ENCODE results near the gene CDC37. TPM values are rescaled to one million over a fixed set of nuclear protein-coding genes. Genes with fewer than 3 reads are reported as not detected.

Gene CDC37
- polyA plus RNA-seq, 1 donor (not counting 4 experiments of a cell fraction or from before 2014, with no cell fraction given): 376 TPM

- FAIRE-seq: no peak
Measured at GRCh38 chr19:10365518-10365917, 37.8 kb downstream of the CDC37 start.

GRCh38 chr19:10364644-10365043, 38.7 kb downstream of the CDC37 start:
- dilution Hi-C loops (cut with MboI; ENCODE audit: extremely low pct_ligation_motif_present, low sequenced_read_pairs): no loop called here
- peaks cover 3% of the 10 kb centered on the region for H3K9me1 ChIP-seq (ENCODE audit: control insufficient read depth, extremely low read depth, insufficient read depth, low read length)
- DNase-seq (ENCODE audit: low read depth, low spot score): no peak
- no peak for FAIRE-seq
- peaks cover 14 to 26% of the 10 kb centered on the region in 2 experiments for H3K36me3 ChIP-seq (ENCODE audit: control insufficient read depth in 2 of 2, extremely low read depth in 1 of 2, insufficient read depth in 2 of 2, low read length in 2 of 2)
- H3K27me3 ChIP-seq (ENCODE audit: control insufficient read depth, extremely low read depth, insufficient read depth, low read length): no peaks in the 10 kb centered on the region
- H3K79me2 ChIP-seq (ENCODE audit: control insufficient read depth, insufficient read depth, low read length): no peaks in the 10 kb centered on the region
- TF ChIP-seq EZH2 (IDR thresholded peaks at IDR 0.05; ENCODE audit: low read length) (no peak), CTCF (optimal IDR thresholded peaks at IDR 0.05 in 1 of 3, IDR thresholded peaks at IDR 0.05 in 1 of 3, conservative IDR thresholded peaks at IDR 0.05 in 1 of 3; ENCODE audit: extremely low read depth in 1 of 3, insufficient read depth in 2 of 3, low read length in 3 of 3) (no peak)
- H2AFZ ChIP-seq (ENCODE audit: control insufficient read depth, low read length): no peak overlapping the region
- H3K4me1 ChIP-seq (ENCODE audit: control insufficient read depth, extremely low read depth, insufficient read depth, low read length): no peaks in the 10 kb centered on the region
- H3K4me3 ChIP-seq (ENCODE audit: control insufficient read depth in 2 of 3, extremely low read depth in 1 of 3, insufficient read depth in 2 of 3, low read depth in 1 of 3, low read length in 3 of 3): no peak overlapping the region
- no peak overlapping the region for H3K9ac ChIP-seq (ENCODE audit: control insufficient read depth, extremely low read depth, insufficient read depth, low read length)
- H3K9me3 ChIP-seq (ENCODE audit: control insufficient read depth, low read depth, low read length): no peaks in the 10 kb centered on the region
- H3K4me2 ChIP-seq (ENCODE audit: control insufficient read depth, extremely low read depth, insufficient read depth, low read depth, low read length): no peak overlapping the region
- no peak overlapping the region for H3K27ac ChIP-seq (ENCODE audit: control insufficient read depth, insufficient read depth, low read length)
- peaks cover 5% of the 10 kb centered on the region for H4K20me1 ChIP-seq (ENCODE audit: control insufficient read depth, extremely low read depth, insufficient read depth, low read length)

More at GRCh38 chr19:10365518-10365917, 37.8 kb downstream of the CDC37 start:
- dilution Hi-C loops (cut with MboI; ENCODE audit: extremely low pct_ligation_motif_present, low sequenced_read_pairs): no loop called here
- Histone ChIP-seq H3K9me3 (ENCODE audit: control insufficient read depth, low read depth, low read length) (no peaks in the 10 kb centered on the region), H2AFZ (ENCODE audit: control insufficient read depth, low read length) (no peak overlapping the region), H3K4me2 (ENCODE audit: control insufficient read depth, extremely low read depth, insufficient read depth, low read depth, low read length) (no peak overlapping the region), H3K4me1 (ENCODE audit: control insufficient read depth, extremely low read depth, insufficient read depth, low read length) (no peaks in the 10 kb centered on the region), H3K79me2 (ENCODE audit: control insufficient read depth, insufficient read depth, low read length) (no peaks in the 10 kb centered on the region), H3K27ac (ENCODE audit: control insufficient read depth, insufficient read depth, low read length) (no peak overlapping the region), H4K20me1 (ENCODE audit: control insufficient read depth, extremely low read depth, insufficient read depth, low read length) (peaks cover 5% of the 10 kb centered on the region), H3K9ac (ENCODE audit: control insufficient read depth, extremely low read depth, insufficient read depth, low read length) (no peak overlapping the region), H3K9me1 (ENCODE audit: control insufficient read depth, extremely low read depth, insufficient read depth, low read length) (peaks cover 3% of the 10 kb centered on the region), H3K27me3 (ENCODE audit: control insufficient read depth, extremely low read depth, insufficient read depth, low read length) (no peaks in the 10 kb centered on the region), H3K36me3 (ENCODE audit: control insufficient read depth in 2 of 2, extremely low read depth in 1 of 2, insufficient read depth in 2 of 2, low read length in 2 of 2) (peaks cover 14 to 26% of the 10 kb centered on the region in 2 experiments), H3K4me3 (ENCODE audit: control insufficient read depth in 2 of 3, extremely low read depth in 1 of 3, insufficient read depth in 2 of 3, low read depth in 1 of 3, low read length in 3 of 3) (no peak overlapping the region)
- no peak for DNase-seq (ENCODE audit: low read depth, low spot score)
- TF ChIP-seq EZH2 (IDR thresholded peaks at IDR 0.05; ENCODE audit: low read length) (no peak), CTCF (optimal IDR thresholded peaks at IDR 0.05 in 1 of 3, IDR thresholded peaks at IDR 0.05 in 1 of 3, conservative IDR thresholded peaks at IDR 0.05 in 1 of 3; ENCODE audit: extremely low read depth in 1 of 3, insufficient read depth in 2 of 3, low read length in 3 of 3) (no peak)
